Measurements from ENCODE around the gene CPTP. TPM values are rescaled to one million over a fixed set of nuclear protein-coding genes. Genes with fewer than 3 reads are reported as not detected.

Gene CPTP
- total and polyA plus RNA-seq, 8 donors: 10.6 to 25.2 (median 15.0) TPM

DNA sequence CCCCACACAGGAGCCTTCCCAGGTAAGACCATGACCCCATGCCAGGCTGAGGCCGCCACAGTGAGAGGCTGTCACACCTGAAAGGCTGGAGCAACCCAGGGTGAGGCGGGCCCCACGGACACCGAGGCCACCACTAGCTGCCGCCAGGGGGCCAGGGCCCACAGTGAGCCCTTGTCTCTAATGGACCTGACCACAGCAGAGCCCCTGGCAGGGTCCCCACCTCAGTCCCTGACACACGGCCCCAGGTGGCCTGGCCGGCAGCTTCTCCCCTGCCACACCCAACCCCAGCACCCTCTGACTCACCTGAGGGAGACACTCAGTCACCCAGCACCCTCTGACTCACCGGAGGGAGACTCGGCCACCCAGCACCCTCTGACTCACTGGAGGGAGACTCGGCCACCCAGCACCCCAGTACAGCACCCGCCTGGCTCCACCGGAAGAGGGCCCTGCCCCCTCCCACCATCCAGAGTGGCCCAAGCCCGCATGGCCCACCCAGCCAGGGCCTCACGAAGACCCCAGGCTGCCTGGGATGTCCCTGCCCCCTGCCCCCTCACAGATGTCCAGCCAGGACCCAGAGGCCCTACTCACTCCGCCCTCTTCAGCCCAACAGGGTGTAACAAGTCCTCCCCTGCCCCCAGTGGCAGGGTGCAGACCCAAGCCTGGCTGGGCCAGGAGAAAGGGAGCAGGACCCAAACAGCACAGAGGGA lies 20.2 kb downstream of the CPTP start:
- no peaks in the 10 kb centered on the region for H3K9me3 ChIP-seq
- H3K36me3 ChIP-seq: peaks cover 0 to 20% of the 10 kb centered on the region in 2 donors
- ATAC-seq: peak; percentile 61
- TF ChIP-seq CTCF (IDR thresholded peaks at IDR 0.05): peak in 1 of 2 donors; percentile 20
- H3K4me3 ChIP-seq: peak overlapping the region in 1 of 2 donors; percentile 9
- no peaks in the 10 kb centered on the region for H3K27me3 ChIP-seq
- H3K4me1 ChIP-seq: peaks cover 21 to 51% of the 10 kb centered on the region in 2 donors
- DNase-seq: peak in 2 of 4 donors; percentile 71 to 87
- H3K27ac ChIP-seq: peak overlapping the region; percentile 44 to 58
- intact Hi-C loops (cut with DNase I): no loop called here

DNA sequence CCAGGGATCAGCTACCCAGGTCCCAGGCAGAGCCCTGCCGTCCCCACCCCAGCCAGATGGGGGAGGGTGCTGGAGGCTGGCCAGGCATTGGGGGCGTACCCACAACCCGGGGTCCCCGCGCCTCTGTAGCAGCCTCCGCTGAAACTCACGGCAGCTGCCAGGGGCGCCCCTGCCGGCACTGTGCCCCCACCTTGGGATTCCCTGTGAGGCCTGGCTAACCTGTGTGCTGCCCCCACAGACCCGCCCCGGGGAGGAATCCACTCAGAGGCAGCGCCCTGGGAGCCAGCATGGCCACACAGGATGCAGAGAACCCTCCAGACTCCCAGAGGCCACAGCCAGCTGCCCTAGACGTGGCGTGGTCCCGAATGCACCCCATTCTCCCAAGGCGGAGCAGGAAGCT lies 20.8 kb downstream of the CPTP start:
- H3K27ac ChIP-seq: peak overlapping the region; percentile 44 to 58
- no peaks in the 10 kb centered on the region for H3K9me3 ChIP-seq
- intact Hi-C loops (cut with DNase I): no loop called here
- peak in 1 of 4 donors; percentile 82 for DNase-seq
- H3K4me1 ChIP-seq: peaks cover 21 to 51% of the 10 kb centered on the region in 2 donors
- H3K36me3 ChIP-seq: peaks cover 0 to 15% of the 10 kb centered on the region in 2 donors
- peak; percentile 44 for ATAC-seq
- TF ChIP-seq CTCF (IDR thresholded peaks at IDR 0.05): no peak
- H3K27me3 ChIP-seq: no peaks in the 10 kb centered on the region
- H3K4me3 ChIP-seq: peak overlapping the region in 1 of 2 donors; percentile 9

- no peak for TF ChIP-seq CTCF (IDR thresholded peaks at IDR 0.05)
- peak in 1 of 4 donors; percentile 76 for DNase-seq
- Histone ChIP-seq H3K9me3 (no peaks in the 10 kb centered on the region), H3K27ac (peak overlapping the region; percentile 44 to 58), H3K4me1 (peaks cover 21 to 51% of the 10 kb centered on the region in 2 donors), H3K27me3 (no peaks in the 10 kb centered on the region), H3K4me3 (peak overlapping the region in 1 of 2 donors; percentile 9), H3K36me3 (peaks cover 0 to 12% of the 10 kb centered on the region in 2 donors)
- ATAC-seq: peak; percentile 4
- intact Hi-C loops (cut with DNase I): no loop called here
These were observed 21.4 kb downstream of the CPTP start for GRCh38 chr1:1345860-1346500.

- intact Hi-C loops (cut with DNase I): no loop called here
- Histone ChIP-seq H3K27ac (no peak overlapping the region), H3K4me3 (peak overlapping the region in 1 of 2 donors; percentile 63), H3K27me3 (peaks cover 0 to 2% of the 10 kb centered on the region in 2 donors), H3K4me1 (peaks cover 21 to 53% of the 10 kb centered on the region in 2 donors), H3K9me3 (no peaks in the 10 kb centered on the region), H3K36me3 (peaks cover 0 to 7% of the 10 kb centered on the region in 2 donors)
- DNase-seq (peak in 1 of 4 donors; percentile 65), ATAC-seq (no peak)
- no peak for TF ChIP-seq CTCF (IDR thresholded peaks at IDR 0.05)
These were observed 21.9 kb downstream of the CPTP start for GRCh38 chr1:1346501-1346890.

- TF ChIP-seq CTCF (IDR thresholded peaks at IDR 0.05): no peak
- DNase-seq: peak in 1 of 4 donors; percentile 75
- ATAC-seq: no peak
- Histone ChIP-seq H3K27ac (peak overlapping the region; percentile 59 to 61), H3K4me1 (peaks cover 21 to 56% of the 10 kb centered on the region in 2 donors), H3K9me3 (no peaks in the 10 kb centered on the region), H3K36me3 (peaks cover 0 to under 1% of the 10 kb centered on the region in 2 donors), H3K27me3 (peaks cover 0 to 8% of the 10 kb centered on the region in 2 donors), H3K4me3 (peak overlapping the region; percentile 55 to 63)
- intact Hi-C loops (cut with DNase I): no loop called here
These were observed 22.5 kb downstream of the CPTP start for GRCh38 chr1:1347026-1347595.

Measured in left lung (tissue), 10 donors.